Cardiac muscle cell (in vitro differentiated cells and primary cell): ENCODE data around the gene PACS1. TPM values are rescaled to one million over a fixed set of nuclear protein-coding genes. Genes with fewer than 3 reads are reported as not detected.
A peak's percentile ranks its signal among the peaks of the same experiment; 100 is the strongest.

Source experiments
- DNase-seq, 2 donors: peaks; one replicate each; pipeline versions ENCODE4 v3.0.0 to v3.0.0-alpha.2; 2010 to 2017; ENCODE audit warnings: low read depth in 1 of 2, low spot score in 1 of 2
- H3K27ac ChIP-seq: fragments of 200-600 bp; sonication (generic); 2 replicates; pipeline ENCODE4 v1.5.1; 2016
- H3K27me3 ChIP-seq: fragments of 200-600 bp; sonication (generic); 2 replicates; pipeline ENCODE4 v1.6.0; 2016; ENCODE audit warnings: control low read depth
- H3K36me3 ChIP-seq: fragments of 200-600 bp; sonication (generic); 2 replicates; pipeline ENCODE4 v1.5.1; 2016; ENCODE audit warnings: control low read depth
- H3K4me1 ChIP-seq: fragments of 200-600 bp; sonication (generic); 2 replicates; pipeline ENCODE4 v1.8.1; 2017; ENCODE audit warnings: low read depth, mild to moderate bottlenecking, mixed run types
- H3K4me3 ChIP-seq: fragments of 200-600 bp; sonication (generic); 2 replicates; pipeline ENCODE4 v1.5.1; 2016; ENCODE audit warnings: mild to moderate bottlenecking
- H3K9me3 ChIP-seq: fragments of 200-600 bp; sonication (generic); 2 replicates; pipeline ENCODE4 v1.5.1; 2017; ENCODE audit warnings: low read depth, mild to moderate bottlenecking, control low read depth
- polyA plus RNA-seq: library from polyadenylated mRNA; unstranded; fragments of >200 nt; fragmentation: Nextera tagmentation; extraction: Ambion mirVana; gene quantifications from 2 replicates; pipeline ENCODE4 v1.2.1, GENCODE V29; 2016
- total RNA-seq: library from RNA; depleted of rRNA; stranded (reverse); fragments of >200 nt; gene quantifications from 2 replicates; pipeline ENCODE4 v1.2.3, GENCODE V29; 2016
- TF ChIP-seq, protein P1 (sequence below): IDR thresholded peaks from 2 replicates; pipeline ENCODE4 v1.5.1; 2012; ENCODE audit warnings: low read depth, mild to moderate bottlenecking, low read length

Gene PACS1
- total and polyA plus RNA-seq, 2 experiments from 2014 or later: 61.6 to 62.1 TPM

DNA sequence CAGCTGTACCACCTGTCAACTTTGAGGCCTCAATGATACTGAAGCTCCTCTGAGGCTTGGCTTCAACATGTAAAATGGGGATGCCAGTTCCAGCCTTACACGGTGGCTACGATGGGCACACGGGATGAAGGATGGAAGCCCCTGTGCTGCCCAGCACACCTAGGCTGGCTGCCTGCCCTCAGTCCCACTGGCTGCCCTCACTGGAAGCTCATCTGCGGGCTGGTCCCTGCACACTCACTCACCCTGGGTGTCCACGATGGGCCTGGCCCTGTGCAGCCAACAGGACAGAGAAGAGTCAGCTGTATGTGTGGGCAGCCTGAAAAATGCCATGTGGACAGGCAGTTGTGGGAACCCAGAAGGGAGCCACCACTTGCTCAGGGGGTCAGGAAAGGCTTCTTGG lies 216.6 kb downstream of the PACS1 start:
- H3K4me1 ChIP-seq: peaks cover 4% of the 10 kb centered on the region
- TF ChIP-seq, protein P1, sequence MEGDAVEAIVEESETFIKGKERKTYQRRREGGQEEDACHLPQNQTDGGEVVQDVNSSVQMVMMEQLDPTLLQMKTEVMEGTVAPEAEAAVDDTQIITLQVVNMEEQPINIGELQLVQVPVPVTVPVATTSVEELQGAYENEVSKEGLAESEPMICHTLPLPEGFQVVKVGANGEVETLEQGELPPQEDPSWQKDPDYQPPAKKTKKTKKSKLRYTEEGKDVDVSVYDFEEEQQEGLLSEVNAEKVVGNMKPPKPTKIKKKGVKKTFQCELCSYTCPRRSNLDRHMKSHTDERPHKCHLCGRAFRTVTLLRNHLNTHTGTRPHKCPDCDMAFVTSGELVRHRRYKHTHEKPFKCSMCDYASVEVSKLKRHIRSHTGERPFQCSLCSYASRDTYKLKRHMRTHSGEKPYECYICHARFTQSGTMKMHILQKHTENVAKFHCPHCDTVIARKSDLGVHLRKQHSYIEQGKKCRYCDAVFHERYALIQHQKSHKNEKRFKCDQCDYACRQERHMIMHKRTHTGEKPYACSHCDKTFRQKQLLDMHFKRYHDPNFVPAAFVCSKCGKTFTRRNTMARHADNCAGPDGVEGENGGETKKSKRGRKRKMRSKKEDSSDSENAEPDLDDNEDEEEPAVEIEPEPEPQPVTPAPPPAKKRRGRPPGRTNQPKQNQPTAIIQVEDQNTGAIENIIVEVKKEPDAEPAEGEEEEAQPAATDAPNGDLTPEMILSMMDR: no peak
- no peaks in the 10 kb centered on the region for H3K9me3 ChIP-seq
- H3K27me3 ChIP-seq: peaks cover 12% of the 10 kb centered on the region
- H3K4me3 ChIP-seq: no peak overlapping the region
- H3K27ac ChIP-seq: no peak overlapping the region
- no peak for DNase-seq
- no peaks in the 10 kb centered on the region for H3K36me3 ChIP-seq

DNA sequence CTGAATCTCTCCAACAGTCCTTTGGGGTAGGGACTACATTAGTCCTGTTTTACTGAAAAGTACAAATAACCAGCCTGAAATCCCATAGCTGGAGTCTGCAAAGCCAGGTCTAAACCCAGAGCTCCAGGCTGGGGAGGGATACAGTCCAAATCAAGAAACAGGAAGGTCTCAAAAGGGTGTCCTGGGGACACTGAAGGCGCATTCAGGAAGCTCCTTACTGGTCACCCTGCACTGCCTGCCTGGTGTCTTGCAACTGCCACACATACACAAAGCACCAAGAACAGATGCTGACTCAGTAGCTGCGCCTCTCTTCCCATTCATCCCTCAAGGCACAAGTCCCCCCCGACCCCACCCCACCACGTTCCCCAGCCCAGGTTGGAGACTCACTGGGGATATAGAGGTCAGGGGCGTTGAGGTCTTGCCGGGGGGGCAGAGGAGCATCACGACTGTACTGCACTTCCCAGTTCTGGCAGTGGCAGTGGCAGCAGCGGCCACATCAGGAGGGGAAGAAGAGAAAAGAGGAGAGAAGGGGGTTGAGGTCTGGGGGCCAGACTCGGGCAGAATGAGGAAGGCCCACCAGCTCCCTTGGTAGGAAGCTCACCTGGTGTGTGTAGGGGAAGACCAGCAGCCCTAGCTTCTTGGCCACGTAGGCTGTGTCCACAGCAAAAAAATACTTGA lies 217.3 kb downstream of the PACS1 start:
- Histone ChIP-seq H3K27ac (no peak overlapping the region), H3K4me1 (peaks cover 4% of the 10 kb centered on the region), H3K36me3 (no peaks in the 10 kb centered on the region), H3K9me3 (no peaks in the 10 kb centered on the region), H3K27me3 (peaks cover 19% of the 10 kb centered on the region), H3K4me3 (no peak overlapping the region)
- DNase-seq: no peak
- TF ChIP-seq, protein P1: no peak

DNA sequence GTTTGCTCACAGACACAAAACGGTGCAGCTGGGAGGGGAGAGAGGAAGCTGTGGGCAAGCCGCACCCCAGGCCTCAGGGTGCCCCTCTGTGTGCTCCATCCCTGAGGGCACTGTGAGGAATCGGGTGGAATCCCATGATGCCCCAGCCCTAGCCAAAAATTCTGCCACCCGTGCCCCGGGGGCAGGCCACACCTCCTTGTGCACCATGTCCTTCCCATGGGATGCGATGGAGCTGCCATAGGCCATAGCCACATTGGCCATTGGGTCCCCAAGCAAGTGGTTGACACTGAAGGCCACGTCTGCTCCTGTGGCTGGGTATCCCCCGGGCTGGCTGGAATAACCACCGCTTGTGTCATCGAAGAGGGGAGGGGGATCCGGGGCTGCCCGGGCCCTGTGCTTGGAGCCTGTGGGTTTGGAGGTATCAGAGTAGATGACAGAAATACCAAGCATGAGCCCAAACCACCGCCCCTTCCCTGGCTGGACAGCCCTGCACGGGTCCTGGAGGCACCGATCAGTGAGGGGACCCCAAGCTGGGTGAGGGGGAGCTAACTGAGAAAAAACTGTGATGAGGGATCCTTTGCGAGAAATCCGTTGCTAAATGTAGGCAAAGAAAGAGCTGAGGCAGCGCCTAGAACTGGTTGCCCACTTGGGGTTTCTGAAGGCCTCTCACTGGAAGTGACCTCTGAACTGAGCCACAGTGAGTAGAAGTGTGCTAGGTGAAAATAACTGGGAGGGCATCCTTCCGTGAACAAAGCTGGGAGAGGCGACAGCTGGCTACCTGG lies 218.0 kb downstream of the PACS1 start:
- TF ChIP-seq, protein P1: no peak
- H3K27ac ChIP-seq: peak overlapping the region; percentile 92
- H3K4me3 ChIP-seq: peak overlapping the region; percentile 93
- peaks cover 26% of the 10 kb centered on the region for H3K27me3 ChIP-seq
- no peaks in the 10 kb centered on the region for H3K9me3 ChIP-seq
- H3K36me3 ChIP-seq: no peaks in the 10 kb centered on the region
- H3K4me1 ChIP-seq: peaks cover 4% of the 10 kb centered on the region
- no peak for DNase-seq

DNA sequence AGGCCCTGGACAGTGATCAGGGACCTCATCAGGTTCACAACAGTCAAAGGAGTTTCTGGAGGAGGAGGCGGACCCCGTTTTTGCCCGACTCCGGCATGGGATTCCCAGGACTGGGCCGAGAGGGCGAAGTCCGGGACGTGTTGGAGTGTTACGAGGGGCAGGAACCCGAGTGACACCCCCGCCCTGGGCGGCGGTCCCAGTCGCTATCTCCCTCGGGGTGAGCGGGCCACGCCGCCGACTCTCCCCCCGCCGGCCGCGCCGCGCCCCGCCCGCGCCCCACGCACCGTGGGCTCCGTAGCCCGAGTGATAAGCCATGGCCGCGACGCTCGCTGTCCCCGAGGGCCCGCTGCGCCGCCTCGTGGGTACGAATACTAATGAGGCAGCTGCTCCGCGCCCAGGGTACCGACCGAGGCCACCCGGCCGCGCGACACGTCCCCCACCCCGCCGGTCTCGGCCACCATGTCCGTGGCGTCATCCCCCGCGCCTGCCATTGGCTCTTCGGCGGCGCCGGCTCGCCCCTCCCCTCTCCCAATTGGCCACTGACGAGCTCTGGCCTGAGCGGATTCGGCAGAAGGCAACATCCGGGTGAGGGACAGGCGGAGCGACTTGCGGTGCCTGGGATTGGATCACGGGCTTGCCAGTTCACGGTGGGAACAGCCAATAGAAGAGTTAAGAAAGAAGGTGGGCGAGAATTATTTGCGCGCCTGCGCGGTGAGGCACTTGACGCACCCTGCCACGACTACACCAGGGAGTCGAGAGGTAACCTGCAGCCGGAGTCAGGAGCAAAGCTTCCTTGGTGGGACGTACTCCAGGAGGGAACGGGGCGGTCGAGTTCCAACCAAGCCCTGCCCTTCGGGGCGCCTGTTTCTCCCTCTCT lies 218.8 kb downstream of the PACS1 start, which contains the start of gene YIF1A:
YIF1A (minus strand) TSS at position 473 of the 877 bp plus-strand sequence; CDS start at position 315, 158 bp downstream.
- H3K27ac ChIP-seq: peak within 1 kb of the TSS; percentile 92
- H3K4me3 ChIP-seq: peak within 1 kb of the TSS; percentile 93
- H3K36me3 ChIP-seq: no peaks in the 10 kb centered on the region
- no peaks in the 10 kb centered on the region for H3K9me3 ChIP-seq
- TF ChIP-seq, protein P1: no peak
- H3K27me3 ChIP-seq: peaks cover 34% of the 10 kb centered on the region
- H3K4me1 ChIP-seq: peaks cover 4% of the 10 kb centered on the region
- peak; percentile 99 to 100 for DNase-seq
